GM12872 (cell line): ENCODE data around the gene LPAR3.

ENCODE experiments used
- CTCF ChIP-seq: IDR thresholded peaks from 3 replicates; pipeline ENCODE4 v1.5.1; 2011; ENCODE audit warnings: low read depth, mild to moderate bottlenecking, low read length, moderate library complexity; ENCODE audit not compliant: insufficient read depth

Gene LPAR3

GRCh38 chr1:84890566-84890965 is 2.4 kb downstream of the LPAR3 start:
- TF ChIP-seq CTCF: no peak

GRCh38 chr1:84889437-84889836 is 3.6 kb downstream of the LPAR3 start:
- no peak for TF ChIP-seq CTCF

DNA sequence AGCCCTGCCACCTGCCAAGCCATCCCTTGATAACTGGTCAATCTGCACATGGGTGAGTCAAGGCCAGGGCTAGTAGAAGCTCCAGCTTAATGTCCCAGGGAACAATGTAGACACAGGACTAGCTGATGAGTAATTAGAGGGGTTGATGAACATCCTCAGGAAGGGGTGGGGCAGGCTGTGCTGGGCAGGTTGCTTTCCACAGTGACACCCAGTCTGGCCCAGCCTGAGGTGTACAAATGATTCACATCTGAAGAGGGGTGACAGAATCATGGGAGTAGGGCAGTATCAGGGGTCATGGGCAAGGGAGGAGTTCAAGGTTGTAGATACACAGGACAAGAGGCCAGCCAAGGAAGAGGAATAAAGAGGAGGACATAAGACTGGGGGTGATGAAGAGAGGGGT is 4.3 kb downstream of the LPAR3 start:
- no peak for TF ChIP-seq CTCF

DNA sequence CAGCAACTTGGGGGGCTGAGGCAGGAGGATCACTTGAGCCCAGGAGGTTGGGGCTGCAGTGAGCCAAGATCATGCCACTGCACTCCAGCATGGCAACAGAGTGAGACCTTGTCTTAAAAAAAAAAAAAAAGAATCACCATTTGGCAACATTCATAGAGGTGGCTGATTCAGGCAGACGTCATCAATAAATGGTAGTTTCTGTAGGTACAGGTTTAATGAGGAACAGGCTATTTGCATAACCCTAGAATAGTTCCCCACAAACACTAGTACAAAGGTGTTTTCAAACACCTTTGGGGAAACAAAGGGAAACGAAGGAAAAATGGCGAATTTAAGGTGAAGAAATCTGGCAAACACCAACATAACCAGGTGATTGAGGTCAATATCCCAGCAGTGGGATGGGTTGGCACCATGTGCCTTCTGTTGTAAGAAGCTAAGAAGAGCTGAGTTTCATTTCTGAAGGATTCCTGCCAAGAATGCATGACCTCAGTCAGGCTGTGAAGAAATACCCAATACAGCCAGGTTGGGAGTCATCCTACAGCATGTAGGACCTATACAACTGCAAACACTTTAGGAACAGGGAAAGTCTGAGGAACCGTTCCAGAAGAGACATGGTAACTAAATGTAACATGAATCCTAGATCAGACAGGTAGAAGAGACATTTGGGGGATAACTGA is 5.6 kb downstream of the LPAR3 start:
- no peak for TF ChIP-seq CTCF

DNA sequence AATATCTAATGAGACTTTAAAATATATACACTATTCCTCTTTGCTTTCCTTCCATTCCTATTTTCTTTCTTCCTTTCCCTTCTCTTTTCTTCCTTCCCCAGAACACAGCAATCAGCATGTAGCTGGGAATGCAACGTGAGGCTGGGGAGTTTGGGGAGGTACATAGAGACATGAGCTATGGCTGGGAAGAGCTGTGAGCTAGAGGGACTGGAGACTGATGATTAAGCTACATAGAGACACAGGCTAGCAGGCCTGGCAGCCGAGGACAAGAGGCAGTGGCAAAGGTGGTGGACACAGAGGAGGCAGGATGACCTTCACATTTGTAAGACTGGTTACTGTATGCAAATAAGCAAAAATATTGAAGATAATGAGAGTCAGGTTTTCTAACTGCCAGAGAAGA is 7.5 kb downstream of the LPAR3 start:
- no peak for TF ChIP-seq CTCF

- TF ChIP-seq CTCF: no peak
Observed at GRCh38 chr1:84884671-84885389, 8.2 kb downstream of the LPAR3 start.

GRCh38 chr1:84883286-84883685 is 9.7 kb downstream of the LPAR3 start:
- TF ChIP-seq CTCF: no peak
